Gastrocnemius medialis (tissue), 4 donors: ENCODE data around the gene MYBPH.

Source experiments
- CTCF ChIP-seq, 5 experiments: fragments of 450-650 bp in 3 of 5; fragments of 200-600 bp in 2 of 5; sonication (generic) in 2 of 5; IDR thresholded peaks in 4 of 5; conservative IDR thresholded peaks in 1 of 5; 1 replicate in 4 of 5; 2 replicates in 1 of 5; pipeline ENCODE4 v1.5.1; 2016 to 2019; ENCODE audit warnings: antibody characterized with exemption in 5 of 5, mild to moderate bottlenecking in 3 of 5, moderate library complexity in 3 of 5
- POLR2A ChIP-seq, 2 donors: fragments of 450-650 bp; IDR thresholded peaks; one replicate each; pipeline ENCODE4 v1.6.1; 2017; ENCODE audit warnings: antibody characterized with exemption in 2 of 2, mild to moderate bottlenecking in 2 of 2, moderate library complexity in 2 of 2

- TF ChIP-seq CTCF (IDR thresholded peaks at IDR 0.05 in 4 of 5, conservative IDR thresholded peaks at IDR 0.05 in 1 of 5) (no peak), POLR2A (IDR thresholded peaks at IDR 0.05) (no peak)
Measured at GRCh38 chr1:203214871-203215270, 39.2 kb upstream of the MYBPH start.
